ENCODE data around the gene NFKB2. TPM values are rescaled to one million over a fixed set of nuclear protein-coding genes. Genes with fewer than 3 reads are reported as not detected.

The NFKB2 gene
- total RNA-seq, 2 donors from 2014 or later, result 28.7 to 45.2 TPM

DNA sequence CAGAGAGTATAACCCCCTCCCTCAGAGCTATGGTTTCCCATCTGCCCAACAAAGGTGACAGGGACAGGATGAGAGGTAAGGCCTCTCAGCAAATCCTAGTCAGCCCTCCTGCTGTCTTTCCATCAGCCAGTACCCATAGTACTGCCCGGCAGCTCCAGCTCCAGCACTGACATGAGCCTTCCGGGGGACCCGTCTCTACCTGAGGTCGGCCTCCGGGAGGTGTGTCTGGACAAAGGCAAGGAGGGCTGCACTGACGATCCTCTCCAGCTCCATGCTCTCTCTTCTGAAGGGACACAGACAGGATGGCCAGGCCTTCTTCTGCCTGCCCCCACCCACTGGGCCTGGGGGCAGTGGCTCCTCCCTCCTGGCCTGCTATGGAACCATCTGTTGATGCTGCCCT lies 29.4 kb downstream of the NFKB2 start:
- no peaks in the 10 kb centered on the region for H3K9me3 Mint-ChIP-seq
- Histone ChIP-seq H3K4me3 (ENCODE audit: low read length) (no peak overlapping the region), H3K4me1 (ENCODE audit: control insufficient read depth, insufficient read depth, low read length) (peaks cover 5% of the 10 kb centered on the region), H3K27ac (ENCODE audit: low read depth, low read length) (no peak overlapping the region), H3K27me3 (ENCODE audit: control insufficient read depth, insufficient read depth, low read length, poor library complexity, severe bottlenecking) (no peaks in the 10 kb centered on the region), H3K36me3 (ENCODE audit: control insufficient read depth, insufficient read depth, low read length) (peaks cover 16% of the 10 kb centered on the region), H3K9ac (ENCODE audit: extremely low read depth, low read length, poor library complexity, severe bottlenecking) (no peak overlapping the region), H3K9me3 (ENCODE audit: control insufficient read depth, low read length) (no peaks in the 10 kb centered on the region)
- 87 to 88% methylated on average over 6 of the region's 6 CpGs for WGBS, 2 experiments (ENCODE audit: insufficient coverage in 1 of 2, insufficient read length in 1 of 2)
- H3K4me3 Mint-ChIP-seq, result no peak overlapping the region
- no peak for DNase-seq
- TF ChIP-seq, protein P1, sequence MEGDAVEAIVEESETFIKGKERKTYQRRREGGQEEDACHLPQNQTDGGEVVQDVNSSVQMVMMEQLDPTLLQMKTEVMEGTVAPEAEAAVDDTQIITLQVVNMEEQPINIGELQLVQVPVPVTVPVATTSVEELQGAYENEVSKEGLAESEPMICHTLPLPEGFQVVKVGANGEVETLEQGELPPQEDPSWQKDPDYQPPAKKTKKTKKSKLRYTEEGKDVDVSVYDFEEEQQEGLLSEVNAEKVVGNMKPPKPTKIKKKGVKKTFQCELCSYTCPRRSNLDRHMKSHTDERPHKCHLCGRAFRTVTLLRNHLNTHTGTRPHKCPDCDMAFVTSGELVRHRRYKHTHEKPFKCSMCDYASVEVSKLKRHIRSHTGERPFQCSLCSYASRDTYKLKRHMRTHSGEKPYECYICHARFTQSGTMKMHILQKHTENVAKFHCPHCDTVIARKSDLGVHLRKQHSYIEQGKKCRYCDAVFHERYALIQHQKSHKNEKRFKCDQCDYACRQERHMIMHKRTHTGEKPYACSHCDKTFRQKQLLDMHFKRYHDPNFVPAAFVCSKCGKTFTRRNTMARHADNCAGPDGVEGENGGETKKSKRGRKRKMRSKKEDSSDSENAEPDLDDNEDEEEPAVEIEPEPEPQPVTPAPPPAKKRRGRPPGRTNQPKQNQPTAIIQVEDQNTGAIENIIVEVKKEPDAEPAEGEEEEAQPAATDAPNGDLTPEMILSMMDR (conservative IDR thresholded peaks at IDR 0.05), result no peak
- H3K27ac Mint-ChIP-seq, result no peak overlapping the region
- peaks cover 15% of the 10 kb centered on the region for H3K36me3 Mint-ChIP-seq (ENCODE audit: low read depth)
- peaks cover 8% of the 10 kb centered on the region for H3K4me1 Mint-ChIP-seq
- peaks cover 7% of the 10 kb centered on the region for H3K27me3 Mint-ChIP-seq (ENCODE audit: insufficient read depth)

DNA sequence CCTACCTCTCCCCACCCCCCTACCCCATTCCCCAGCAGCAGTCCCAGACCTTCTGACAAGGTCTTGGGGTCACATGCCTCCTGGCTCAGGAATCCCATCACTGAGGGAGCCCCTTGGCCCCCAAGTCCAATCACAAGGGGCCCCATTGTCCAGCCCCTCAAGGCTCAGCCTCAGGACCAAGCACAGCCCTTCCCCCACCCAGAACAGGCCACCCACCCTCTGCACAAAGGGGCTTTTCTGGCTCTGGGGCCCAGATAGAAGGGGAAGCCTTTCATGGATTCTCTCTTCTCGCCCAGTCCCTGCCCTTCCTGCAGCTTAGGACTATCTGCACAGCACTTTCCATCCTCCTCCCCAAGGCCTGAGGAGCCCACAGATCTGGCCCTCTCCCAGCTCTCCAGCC lies 29.9 kb downstream of the NFKB2 start:
- no peak overlapping the region for H3K27ac ChIP-seq (ENCODE audit: low read depth, low read length)
- H3K4me1 ChIP-seq (ENCODE audit: control insufficient read depth, insufficient read depth, low read length), result peaks cover 5% of the 10 kb centered on the region
- H3K4me3 Mint-ChIP-seq, result no peak overlapping the region
- no peak overlapping the region for H3K9ac ChIP-seq (ENCODE audit: extremely low read depth, low read length, poor library complexity, severe bottlenecking)
- no peaks in the 10 kb centered on the region for H3K27me3 ChIP-seq (ENCODE audit: control insufficient read depth, insufficient read depth, low read length, poor library complexity, severe bottlenecking)
- H3K4me3 ChIP-seq (ENCODE audit: low read length), result no peak overlapping the region
- H3K9me3 Mint-ChIP-seq, result no peaks in the 10 kb centered on the region
- no peak for DNase-seq
- 79 to 89% methylated on average over 1 of the region's 1 CpG for WGBS, 2 experiments (ENCODE audit: insufficient coverage in 1 of 2, insufficient read length in 1 of 2)
- TF ChIP-seq, protein P1 (conservative IDR thresholded peaks at IDR 0.05), result no peak
- H3K36me3 Mint-ChIP-seq (ENCODE audit: low read depth), result peaks cover 15% of the 10 kb centered on the region
- H3K27ac Mint-ChIP-seq, result no peak overlapping the region
- no peaks in the 10 kb centered on the region for H3K9me3 ChIP-seq (ENCODE audit: control insufficient read depth, low read length)
- H3K36me3 ChIP-seq (ENCODE audit: control insufficient read depth, insufficient read depth, low read length), result peaks cover 17% of the 10 kb centered on the region
- peaks cover 8% of the 10 kb centered on the region for H3K4me1 Mint-ChIP-seq
- peaks cover 7% of the 10 kb centered on the region for H3K27me3 Mint-ChIP-seq (ENCODE audit: insufficient read depth)

DNA sequence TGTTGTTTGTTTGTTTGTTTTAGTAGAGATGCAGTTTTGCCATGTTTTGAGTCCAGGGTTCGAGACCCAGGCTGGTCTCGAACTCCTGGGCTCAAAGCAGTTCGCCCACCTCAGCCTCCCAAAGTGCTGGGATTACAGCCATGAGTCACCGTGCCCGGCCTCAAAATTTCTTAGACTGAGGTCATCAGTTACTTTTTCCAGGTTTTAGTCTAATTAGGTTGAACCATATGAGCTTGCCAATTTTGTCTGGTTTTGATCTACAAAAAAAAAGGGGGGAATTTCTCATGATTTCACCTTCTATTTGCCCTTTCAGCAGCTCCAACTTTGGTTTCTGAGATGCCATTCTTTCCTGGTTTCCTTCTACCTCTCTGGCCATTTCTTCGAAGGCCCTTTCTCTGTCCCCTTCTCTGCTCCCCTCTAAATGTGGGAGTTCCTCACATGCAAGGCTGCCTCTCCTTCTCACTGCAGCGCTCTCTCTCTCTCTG lies 31.3 kb downstream of the NFKB2 start:
- Mint-ChIP-seq H3K27me3 (ENCODE audit: insufficient read depth) (peaks cover 7% of the 10 kb centered on the region), H3K4me3 (no peak overlapping the region), H3K4me1 (peaks cover 13% of the 10 kb centered on the region), H3K27ac (no peak overlapping the region), H3K36me3 (ENCODE audit: low read depth) (peaks cover 17% of the 10 kb centered on the region), H3K9me3 (no peaks in the 10 kb centered on the region)
- WGBS, 2 experiments (ENCODE audit: insufficient coverage in 1 of 2, insufficient read length in 1 of 2), result 87 to 90% methylated on average over 7 of the region's 7 CpGs
- TF ChIP-seq, protein P1 (conservative IDR thresholded peaks at IDR 0.05), result no peak
- no peak overlapping the region for H3K27ac ChIP-seq (ENCODE audit: low read depth, low read length)
- H3K9ac ChIP-seq (ENCODE audit: extremely low read depth, low read length, poor library complexity, severe bottlenecking), result no peak overlapping the region
- peaks cover 21% of the 10 kb centered on the region for H3K36me3 ChIP-seq (ENCODE audit: control insufficient read depth, insufficient read depth, low read length)
- H3K9me3 ChIP-seq (ENCODE audit: control insufficient read depth, low read length), result no peaks in the 10 kb centered on the region
- H3K4me1 ChIP-seq (ENCODE audit: control insufficient read depth, insufficient read depth, low read length), result peaks cover 5% of the 10 kb centered on the region
- H3K27me3 ChIP-seq (ENCODE audit: control insufficient read depth, insufficient read depth, low read length, poor library complexity, severe bottlenecking), result no peaks in the 10 kb centered on the region
- no peak for DNase-seq
- H3K4me3 ChIP-seq (ENCODE audit: low read length), result no peak overlapping the region
